Skeletal muscle cell (primary cell): ENCODE measurements around the gene VMAC.
"Not testable (repeated sequence)": the region's sequence is repeated elsewhere in the genome, so short reads cannot be mapped to it uniquely, and the experiment has no call there.

Experiments used
- DNase-seq: peaks from one replicate; pipeline ENCODE4 v3.0.0-alpha.2; 2010; ENCODE audit warnings: low read depth
- H3K4me3 ChIP-seq: 2 replicates; pipeline ENCODE4 v1.5.1; 2011; ENCODE audit warnings: low read depth, mild to moderate bottlenecking, control low read depth, low read length, moderate library complexity

Gene VMAC, protein sequence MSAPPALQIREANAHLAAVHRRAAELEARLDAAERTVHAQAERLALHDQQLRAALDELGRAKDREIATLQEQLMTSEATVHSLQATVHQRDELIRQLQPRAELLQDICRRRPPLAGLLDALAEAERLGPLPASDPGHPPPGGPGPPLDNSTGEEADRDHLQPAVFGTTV

DNA sequence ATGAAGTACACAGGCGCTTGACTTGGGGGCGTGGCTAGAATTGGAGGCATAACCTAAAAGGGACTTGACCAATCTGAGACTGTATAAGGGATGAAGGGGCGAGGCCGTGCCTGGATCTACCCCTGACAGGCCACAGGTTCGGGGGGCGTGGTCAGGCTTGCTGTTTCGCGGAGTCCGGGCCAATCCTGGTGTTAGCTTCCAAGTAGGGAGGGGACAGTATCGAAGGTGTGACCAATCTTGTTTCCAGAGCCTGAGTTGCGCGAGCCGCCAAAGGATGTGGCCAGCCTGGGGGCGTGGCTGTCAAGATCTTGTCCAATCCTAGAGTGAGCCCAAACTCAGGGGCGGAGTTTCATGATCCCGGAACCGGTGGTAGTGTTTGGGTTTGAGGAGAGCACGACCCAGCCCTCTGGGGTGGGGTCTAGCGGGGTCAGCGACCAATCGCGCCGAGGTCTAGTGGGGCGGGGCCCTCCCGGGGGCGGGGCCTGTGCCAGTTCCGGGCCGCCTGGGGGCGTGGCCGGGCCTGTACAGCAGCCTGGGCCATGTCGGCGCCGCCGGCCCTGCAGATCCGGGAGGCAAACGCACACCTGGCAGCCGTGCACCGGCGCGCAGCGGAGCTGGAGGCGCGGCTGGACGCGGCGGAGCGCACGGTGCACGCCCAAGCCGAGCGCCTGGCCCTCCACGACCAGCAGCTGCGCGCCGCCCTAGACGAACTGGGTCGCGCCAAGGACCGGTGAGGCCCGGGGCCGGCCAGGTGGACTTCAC is at the start of gene VMAC:
Gene VMAC, plus strand, starts transcription at position 521 of the 762 bp plus-strand sequence. Its CDS starts 19 bp downstream, at position 540.
- peak within 1 kb of the TSS; percentile 92 for H3K4me3 ChIP-seq
- peak; percentile 100 for DNase-seq

DNA sequence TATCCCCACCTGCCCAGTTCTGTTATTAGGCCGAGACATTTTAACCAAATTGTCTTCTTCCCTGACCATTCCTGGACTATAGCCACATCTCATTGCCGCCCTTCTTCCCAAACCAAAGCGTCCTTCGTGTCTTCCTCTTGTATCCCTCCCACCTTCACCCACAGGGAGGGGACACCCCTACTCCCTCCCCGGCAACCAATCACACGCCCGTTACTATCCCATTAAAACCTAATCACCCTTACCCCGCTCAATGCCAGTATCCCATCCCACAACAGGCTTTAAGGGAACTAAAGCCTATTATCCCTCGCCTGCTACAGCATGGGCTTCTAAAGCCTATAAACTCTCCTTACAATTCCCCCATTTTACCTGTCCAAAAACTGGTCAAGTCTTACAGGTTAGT is 49.5 kb upstream of the VMAC start:
- not testable (repeated sequence) for H3K4me3 ChIP-seq, DNase-seq

DNA sequence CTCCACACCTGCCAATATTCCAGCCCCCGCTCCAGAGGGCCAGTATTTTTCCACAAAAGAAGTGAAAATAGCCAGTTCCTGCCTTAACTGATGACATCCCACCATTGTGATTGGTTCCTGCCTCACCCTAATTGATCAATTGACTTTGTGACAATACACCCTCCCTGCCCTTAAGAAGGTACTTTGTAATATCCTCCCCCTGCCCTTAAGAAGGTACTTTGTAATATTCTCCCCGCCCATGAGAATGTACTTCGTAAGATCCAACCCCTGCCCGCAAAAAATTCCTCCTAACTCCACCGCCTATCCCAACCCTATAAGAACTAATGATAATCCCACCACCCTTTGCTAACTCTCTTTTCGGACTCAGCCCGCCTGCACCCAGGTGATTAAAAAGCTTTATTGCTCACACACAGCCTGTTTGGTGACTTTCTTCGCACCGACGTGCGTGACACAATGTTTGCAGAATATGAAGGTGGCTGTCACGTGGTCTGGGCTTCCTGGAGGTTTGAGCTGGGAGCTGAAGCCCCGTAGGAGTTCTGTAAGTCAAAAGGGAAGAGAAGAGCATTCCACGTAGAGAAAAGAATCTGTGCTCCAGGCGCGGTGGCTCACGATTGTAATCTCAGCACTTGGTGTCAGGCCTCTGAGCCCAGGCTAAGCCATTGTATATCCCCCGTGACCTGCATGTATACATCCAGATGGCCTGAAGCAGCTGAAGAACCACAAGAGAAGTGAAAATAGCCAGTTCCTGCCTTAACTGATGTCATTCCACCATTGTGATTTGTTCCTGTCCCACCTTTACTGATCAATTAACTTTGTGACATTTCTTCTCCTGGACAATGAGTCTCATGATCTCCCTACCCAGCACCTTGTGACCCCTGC is 47.2 kb upstream of the VMAC start:
- H3K4me3 ChIP-seq: no peak overlapping the region
- no peak for DNase-seq

DNA sequence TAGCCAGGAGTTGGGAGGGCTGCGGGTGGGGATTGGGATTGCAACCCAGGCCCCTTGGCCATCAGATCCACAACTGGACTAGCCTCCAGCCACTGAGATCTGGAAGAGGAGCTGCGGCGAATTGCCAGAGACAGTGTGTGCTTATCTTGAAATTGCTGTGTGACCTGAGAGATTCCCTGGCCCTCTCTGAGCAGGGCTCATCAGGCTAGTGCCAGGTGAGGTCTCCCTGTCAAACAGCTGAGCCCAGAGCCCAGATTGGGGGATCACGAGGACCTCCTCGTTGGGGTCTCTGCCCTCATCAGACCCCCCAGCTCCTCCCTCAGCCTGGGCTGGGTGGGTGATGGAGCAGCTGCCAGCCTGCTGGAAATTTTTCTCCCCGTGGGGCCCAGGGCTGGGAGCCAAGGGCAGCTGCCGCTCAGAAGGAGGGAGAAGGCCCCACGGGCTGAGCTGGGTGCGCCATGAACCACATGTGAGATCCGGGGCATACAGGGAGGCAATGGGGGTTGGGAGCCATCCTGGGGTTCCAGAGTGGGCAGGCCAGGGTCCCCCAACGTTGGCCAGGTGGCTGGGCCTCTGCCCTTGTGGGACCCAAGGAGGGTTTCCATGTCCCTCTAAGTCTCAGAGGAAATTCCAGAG is 41.5 kb upstream of the VMAC start:
- DNase-seq: no peak
- no peak overlapping the region for H3K4me3 ChIP-seq

DNA sequence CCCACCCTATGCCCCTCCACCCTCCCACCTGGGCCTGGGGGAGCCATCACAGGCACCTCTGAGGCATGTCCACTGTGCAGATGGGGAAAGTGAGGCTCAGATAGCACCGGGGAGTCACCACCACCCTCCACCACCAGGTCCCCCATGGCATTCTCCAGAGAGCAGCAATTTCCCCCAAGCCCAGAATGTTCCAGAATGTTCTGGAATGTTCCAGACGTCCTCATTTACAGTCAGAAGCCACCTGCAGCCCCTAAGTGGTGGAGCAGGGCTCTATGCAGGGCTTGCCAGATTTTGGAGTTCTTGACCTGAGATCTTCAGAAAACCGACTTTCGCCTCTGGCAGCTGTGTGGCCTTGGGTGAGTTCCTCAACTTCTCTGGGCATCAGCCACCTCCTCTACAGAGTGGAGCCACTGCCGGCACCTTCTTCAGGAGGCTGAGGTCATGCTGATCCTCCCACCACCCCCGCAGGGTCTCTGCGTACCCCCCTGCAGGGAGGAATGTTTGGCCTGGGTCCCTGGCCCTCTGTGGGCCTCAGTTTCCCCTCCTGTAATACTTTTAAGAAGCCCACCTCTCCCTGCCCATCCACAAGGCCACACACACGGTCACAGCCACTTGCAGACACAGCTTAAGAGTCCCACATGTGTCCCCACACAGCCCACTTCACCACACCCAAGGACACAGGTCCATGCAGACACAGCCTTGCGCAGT is 40.5 kb upstream of the VMAC start:
- no peak for DNase-seq
- no peak overlapping the region for H3K4me3 ChIP-seq

DNA sequence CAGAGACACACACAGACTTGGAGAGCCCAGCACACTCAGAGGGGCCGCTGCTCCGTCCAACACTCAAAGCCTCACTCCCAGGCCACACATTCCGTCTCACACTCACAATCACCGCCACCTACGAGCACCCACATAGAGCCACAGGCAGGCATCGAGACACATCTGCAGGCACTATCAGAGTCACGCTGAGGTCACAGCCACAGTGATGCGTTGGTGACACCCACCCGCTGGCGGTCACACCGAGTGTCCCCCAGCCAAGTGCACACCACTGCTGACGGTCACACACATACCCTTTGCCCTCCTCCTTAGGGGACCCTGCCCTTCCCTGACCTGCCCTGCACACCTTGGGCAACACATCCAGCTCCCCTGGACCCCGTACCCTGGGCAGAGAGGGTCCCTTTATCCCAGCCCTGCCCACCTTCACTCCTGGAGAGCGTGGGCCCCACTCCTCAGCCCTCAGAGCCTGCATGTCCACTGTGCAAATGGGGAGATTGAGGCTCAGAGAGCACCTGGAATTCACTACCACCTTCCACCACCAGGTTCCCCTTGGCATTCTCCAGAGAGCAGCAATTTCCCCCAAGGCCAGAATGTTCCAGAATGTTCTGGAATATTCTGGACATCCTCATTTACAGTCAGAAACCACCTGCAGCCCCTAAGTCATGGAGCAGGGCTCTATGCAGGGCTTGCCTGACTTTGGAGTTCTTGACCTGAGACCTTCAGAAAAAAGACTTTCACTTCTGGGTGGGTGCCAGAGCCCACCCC is 39.8 kb upstream of the VMAC start:
- no peak for DNase-seq
- H3K4me3 ChIP-seq: no peak overlapping the region

DNA sequence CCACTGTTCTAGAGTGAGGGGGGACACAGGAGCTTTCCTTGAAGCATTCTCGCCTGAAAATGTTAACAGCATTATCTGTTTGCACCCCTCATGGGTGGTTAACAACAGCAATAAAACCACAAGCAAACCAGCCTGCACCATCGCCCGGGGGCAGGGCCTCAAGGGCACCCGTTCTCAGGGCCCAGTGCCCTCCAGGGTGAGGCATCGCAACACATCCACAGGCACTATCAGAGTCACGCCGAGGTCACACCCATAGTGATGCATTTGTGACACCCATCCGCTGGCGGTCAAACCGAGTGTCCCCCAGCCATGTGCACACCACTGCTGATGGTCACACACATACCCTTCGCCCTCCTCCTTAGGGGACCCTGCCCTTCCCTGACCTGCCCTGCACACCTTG is 38.9 kb upstream of the VMAC start:
- DNase-seq: no peak
- H3K4me3 ChIP-seq: no peak overlapping the region

DNA sequence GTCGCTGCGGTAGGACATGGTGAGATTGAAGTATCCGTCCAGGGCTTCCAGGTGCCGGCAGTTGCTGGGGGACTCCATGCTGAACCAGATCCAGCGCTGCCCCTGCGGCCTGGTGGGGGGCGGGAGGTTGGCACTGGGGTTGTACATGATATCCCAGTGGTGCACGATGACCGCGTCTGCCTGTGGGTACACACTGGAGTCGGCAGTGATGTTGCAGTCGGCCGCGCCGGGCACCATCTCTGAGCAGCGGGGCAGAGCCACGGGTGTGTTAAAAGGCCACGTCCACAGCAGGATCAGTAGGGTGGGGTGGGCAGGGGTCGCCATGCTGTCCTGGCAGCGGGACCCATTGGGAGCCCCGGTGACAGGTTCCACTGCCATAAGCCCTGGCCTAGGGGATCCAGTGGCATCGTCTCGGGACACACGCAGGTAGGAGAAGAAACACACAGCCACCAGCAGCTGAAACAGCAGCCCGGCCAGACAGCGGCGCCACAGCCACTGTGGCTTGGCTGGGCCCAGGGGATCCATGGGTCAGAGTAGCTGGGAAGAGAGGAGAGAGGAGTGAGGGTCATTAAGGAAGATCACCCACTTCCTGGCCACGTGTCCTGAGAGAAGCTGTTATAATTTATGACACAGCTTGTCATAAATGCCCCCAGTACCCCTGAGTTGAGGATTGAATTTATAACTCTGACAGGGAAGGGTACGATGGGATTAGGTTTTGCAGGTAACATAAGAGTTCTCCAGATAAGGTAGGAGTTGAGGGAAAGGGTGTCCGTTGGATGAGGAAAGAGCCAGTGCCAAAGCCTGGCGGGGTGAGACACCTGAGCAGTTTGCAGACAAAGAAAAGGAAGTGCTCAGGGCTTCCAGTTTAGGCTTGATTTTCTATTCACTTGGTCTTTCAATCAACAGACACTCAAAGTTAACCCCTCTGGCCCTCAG is 37.2 kb upstream of the VMAC start:
- DNase-seq: no peak
- no peak overlapping the region for H3K4me3 ChIP-seq

DNA sequence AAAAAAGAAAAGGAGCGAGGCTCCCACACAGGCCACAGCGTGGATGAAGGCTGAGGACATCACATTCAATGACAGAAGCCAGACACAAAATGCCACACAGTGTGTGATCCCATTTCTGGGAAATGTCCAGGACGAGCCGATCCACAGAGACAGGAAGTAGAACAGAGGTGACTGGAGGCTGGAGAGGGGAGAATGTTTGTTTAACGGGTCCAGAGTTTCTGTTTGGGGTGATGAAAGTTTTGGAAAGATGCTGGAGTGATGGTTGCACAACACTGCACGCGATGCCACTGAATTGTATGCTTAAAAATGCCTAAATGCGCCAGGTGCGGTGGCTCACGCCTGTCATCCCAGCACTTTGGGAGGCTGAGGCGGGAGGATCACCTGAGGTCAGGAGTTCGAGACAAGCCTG is 33.7 kb upstream of the VMAC start:
- H3K4me3 ChIP-seq: no peak overlapping the region
- DNase-seq: no peak

DNA sequence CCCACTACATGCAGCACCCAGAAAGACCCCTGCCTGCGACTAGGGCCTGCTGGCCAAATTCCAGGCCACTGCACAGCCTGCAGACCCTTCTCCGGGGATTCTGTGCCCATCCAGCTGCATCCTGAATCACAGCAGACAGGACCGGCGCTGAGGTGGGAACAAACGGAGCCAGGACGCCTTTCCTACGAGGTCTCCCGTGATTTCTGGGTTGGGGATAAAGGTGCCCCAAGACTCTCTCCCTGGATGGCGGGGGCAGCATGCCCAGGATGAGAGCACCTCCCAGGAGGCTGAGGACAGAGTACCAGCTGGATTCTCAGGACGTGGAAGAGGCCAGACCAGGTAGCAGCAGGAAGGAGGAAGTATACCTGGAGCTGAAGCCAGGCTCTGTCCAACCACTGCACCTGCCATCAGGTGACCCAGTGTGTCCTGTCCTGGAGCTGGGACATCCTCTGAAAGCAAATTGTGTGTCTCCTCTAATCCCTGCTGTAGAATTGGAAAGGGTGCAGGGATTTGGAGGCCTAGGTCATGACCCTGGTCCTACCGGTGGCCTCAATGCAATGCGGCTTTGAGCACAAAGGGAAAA is 31.0 kb upstream of the VMAC start:
- DNase-seq: no peak
- no peak overlapping the region for H3K4me3 ChIP-seq

DNA sequence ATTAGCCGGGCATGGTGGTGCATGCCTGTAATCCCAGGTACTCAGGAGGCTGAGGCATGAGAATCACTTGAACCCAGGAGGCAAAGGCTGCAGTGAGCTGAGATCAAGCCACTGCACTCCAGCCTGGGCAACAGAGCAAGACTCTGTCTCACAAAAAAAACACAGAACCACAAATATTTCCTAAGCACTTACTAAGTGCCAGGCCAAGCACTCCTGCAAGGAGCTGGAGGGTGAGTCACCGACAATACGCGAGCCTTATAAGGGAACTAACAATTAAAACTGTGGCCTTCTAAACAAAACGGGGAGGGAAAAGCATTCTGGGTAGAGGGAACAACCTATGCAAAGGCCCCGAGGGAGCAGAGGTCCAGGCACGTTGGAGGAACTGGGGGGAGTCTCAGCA is 30.2 kb upstream of the VMAC start:
- not testable (repeated sequence) for DNase-seq, H3K4me3 ChIP-seq

DNA sequence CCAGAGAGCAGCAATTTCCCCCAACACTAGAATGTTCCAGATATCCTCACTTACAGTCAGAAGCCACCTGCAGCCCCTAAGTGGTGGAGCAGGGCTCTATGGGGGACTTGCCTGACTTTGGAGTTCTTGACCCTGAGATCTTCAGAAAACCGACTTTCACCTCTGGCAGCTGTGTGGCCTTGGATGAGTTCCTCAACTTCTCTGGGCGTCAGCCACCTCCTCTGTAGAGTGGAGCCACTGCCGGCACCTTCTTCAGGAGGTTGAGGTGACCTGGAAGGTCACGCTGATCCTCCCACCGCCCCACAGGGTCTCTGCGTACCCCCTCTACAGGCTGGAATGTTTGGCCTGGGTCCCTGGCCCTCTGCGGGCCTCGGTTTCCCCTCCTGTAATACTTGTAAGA is 27.2 kb upstream of the VMAC start:
- no peak for DNase-seq
- H3K4me3 ChIP-seq: no peak overlapping the region

DNA sequence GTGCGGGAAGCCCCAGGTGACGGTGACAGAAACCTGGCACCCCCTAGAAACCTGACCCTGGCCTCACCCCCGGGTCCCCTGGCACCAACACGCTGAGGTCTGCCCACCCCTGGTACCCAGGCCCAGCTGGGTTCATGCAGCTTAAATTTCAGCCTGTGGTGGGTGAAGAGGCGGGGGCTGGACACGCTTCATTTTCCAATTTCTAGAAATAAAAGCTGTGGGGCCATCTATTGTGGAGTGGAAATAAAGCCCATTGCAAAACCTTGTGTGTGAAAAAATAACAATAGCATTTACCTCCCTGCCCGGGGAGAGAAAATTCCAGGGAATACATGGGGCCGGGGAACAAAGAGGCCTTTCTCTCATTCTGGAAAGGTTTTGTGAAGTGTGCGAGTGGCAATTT is 26.8 kb upstream of the VMAC start:
- H3K4me3 ChIP-seq: no peak overlapping the region
- DNase-seq: no peak

DNA sequence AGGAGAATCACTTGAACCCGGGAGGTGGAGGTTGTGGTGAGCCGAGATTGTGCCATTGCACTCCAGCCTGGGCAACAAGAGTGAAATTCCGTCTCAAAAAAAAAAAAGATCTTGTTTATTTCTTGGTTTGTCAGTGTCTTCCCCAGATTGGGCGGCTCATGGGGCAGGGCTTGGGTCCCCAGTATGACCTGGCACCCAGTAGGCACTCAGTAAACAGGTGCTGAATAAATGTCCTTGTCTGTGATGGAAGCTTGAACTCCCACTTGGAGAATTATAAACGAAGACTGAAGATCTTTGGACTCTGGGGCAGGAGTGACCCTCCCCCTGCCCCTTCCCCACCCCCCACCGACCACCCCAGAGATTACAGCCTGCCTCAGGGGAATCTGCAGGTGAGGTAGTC is 24.5 kb upstream of the VMAC start:
- H3K4me3 ChIP-seq: no peak overlapping the region
- no peak for DNase-seq

DNA sequence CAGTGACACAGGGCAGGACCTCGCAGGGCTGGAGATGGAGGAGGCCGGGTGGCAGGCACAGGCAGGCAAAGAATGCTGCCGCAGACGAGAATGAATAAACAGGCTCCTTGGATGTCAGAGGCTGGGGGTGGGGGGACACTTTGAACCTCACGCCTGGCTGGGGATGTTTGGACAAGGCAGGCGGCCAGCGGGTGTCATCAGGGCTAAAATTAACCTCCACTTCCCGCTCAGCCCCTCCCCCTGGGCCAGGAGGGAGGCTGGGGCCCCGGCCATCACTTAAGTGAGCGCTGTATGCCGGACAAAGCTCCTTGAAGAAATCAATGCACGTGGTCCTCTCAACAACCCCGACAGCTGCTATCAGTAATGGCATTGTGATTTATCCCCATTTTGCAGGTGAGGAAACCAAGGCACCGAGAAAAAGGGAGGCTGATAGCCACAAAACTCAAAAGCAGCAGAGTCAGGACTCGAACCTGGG is 24.0 kb upstream of the VMAC start:
- no peak overlapping the region for H3K4me3 ChIP-seq
- peak; percentile 18 for DNase-seq

DNA sequence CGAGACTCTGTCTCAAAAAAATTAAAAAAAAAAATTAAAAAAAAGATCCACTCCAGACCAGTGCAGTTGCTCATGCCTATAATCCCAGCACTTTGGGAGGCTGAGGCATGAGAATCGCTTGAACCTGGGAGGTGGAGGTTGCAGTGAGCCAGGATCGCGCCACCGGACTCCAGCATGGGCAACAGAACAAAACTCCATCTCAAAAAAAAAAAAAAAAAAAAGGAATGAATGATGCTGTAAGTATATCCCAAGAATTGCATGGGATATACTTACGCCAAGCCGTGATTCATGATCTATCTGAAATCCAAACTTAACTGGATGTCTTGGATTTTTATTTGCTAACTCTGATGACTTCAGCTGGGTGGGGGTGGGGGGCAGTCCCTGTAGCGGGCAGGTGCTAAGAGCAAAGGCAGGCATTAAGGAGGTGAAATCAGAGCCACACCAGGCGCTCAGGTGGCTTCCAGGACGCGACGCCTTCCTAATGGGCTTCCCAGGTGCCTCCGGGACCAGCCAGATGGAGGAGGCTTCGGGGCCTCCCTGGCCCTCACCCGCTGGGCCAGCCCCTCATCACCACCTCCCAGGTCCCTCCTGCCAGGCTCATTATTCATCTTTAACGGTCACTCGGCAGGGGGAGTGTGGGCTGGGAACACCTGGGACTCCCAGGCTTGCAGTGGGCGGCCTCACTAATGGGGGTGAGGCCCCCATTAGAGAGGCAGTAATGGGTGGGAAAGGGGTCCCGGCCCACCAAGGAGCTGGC is 23.0 kb upstream of the VMAC start:
- H3K4me3 ChIP-seq: no peak overlapping the region

More for the DNA sequence above, 23.0 kb upstream of the VMAC start:
- DNase-seq: no peak
